Activated CD4-positive, alpha-beta memory T cell treated with anti-CD3 and anti-CD28 coated beads for 36 hours (primary cell): ENCODE results near the gene FRYL. TPM values are rescaled to one million over a fixed set of nuclear protein-coding genes. Genes with fewer than 3 reads are reported as not detected.

Experiments used
- CTCF ChIA-PET: fragments of 350-600 bp; sonication (Branson Sonifier 250); formaldehyde crosslinking; loops from one replicate; lab custom pipeline; 2021; ENCODE audit warnings: antibody characterized with exemption, inconsistent platforms; lab: Charles Lee
- POLR2A ChIA-PET: fragments of 350-600 bp; sonication (Branson Sonifier 250); formaldehyde crosslinking; loops from one replicate; lab custom pipeline; 2021; ENCODE audit warnings: antibody characterized with exemption; lab: Charles Lee
- DNase-seq: peaks from one replicate; pipeline ENCODE4 v3.0.0-alpha.2; 2020
- H3K27ac Mint-ChIP-seq: one replicate; pipeline ENCODE4 v1.8.0; 2021; ENCODE audit warnings: mixed read lengths
- H3K27me3 Mint-ChIP-seq: one replicate; pipeline ENCODE4 v1.8.0; 2021; ENCODE audit warnings: mixed read lengths
- H3K36me3 Mint-ChIP-seq: one replicate; pipeline ENCODE4 v1.8.0; 2021; ENCODE audit warnings: mixed read lengths
- H3K4me1 Mint-ChIP-seq: one replicate; pipeline ENCODE4 v1.8.0; 2021; ENCODE audit warnings: low read depth, mixed read lengths
- H3K4me3 Mint-ChIP-seq: one replicate; pipeline ENCODE4 v1.8.0; 2021; ENCODE audit warnings: mild to moderate bottlenecking, mixed read lengths
- H3K9me3 Mint-ChIP-seq: one replicate; pipeline ENCODE4 v1.8.0; 2021; ENCODE audit warnings: mixed read lengths
- intact Hi-C: fragments of 100-400 bp; cut with micrococcal nuclease; formaldehyde crosslinking; loops from one replicate; pipeline ENCODE4 v1.15.1; 2023
- total RNA-seq, 2 experiments: library from RNA; stranded (reverse); gene quantifications; one replicate each; pipeline ENCODE4 v1.2.3, GENCODE V29; 2021

FRYL gene
- total RNA-seq, 2 experiments from 2014 or later, result 59.1 to 67.3 TPM

- Mint-ChIP-seq H3K36me3 (peaks cover 2% of the 10 kb centered on the region), H3K27ac (no peak overlapping the region), H3K4me1 (peaks cover 11% of the 10 kb centered on the region), H3K4me3 (peak overlapping the region; percentile 24), H3K9me3 (no peaks in the 10 kb centered on the region), H3K27me3 (peaks cover 58% of the 10 kb centered on the region)
- peak; percentile 15 for DNase-seq
- ChIA-PET CTCF (interaction anchor here (1.3 kb wide), 1 partner anchor 37 kb away, joined by 4 read pairs; no protein-coding TSS in a partner anchor), POLR2A (no interaction called here)
- intact Hi-C loops, result loop anchor here (10.0 kb wide), 1 partner anchor 49 kb away; no protein-coding TSS in a partner anchor
Measured at GRCh38 chr4:48483777-48484493, 296.1 kb downstream of the FRYL start.

GRCh38 chr4:48483006-48483776 lies 296.9 kb downstream of the FRYL start, which contains the start of gene SLC10A4:
Gene SLC10A4 (plus strand): TSS chr4:48483343. CDS start chr4:48483562, 219 bp downstream.
- Mint-ChIP-seq H3K4me3 (peak within 1 kb of the TSS; percentile 39), H3K36me3 (peaks cover 2% of the 10 kb centered on the region), H3K27ac (no peak within 1 kb of the TSS), H3K4me1 (peaks cover 11% of the 10 kb centered on the region), H3K9me3 (no peaks in the 10 kb centered on the region), H3K27me3 (peaks cover 54% of the 10 kb centered on the region)
- POLR2A ChIA-PET, result no interaction called here
- CTCF ChIA-PET, result no interaction called here
- peak; percentile 9 for DNase-seq
- intact Hi-C loops, result loop anchor here (10.0 kb wide), 1 partner anchor 48 kb away; no protein-coding TSS in a partner anchor

GRCh38 chr4:48481581-48481980 lies 298.5 kb downstream of the FRYL start:
- H3K27me3 Mint-ChIP-seq, result peaks cover 46% of the 10 kb centered on the region
- POLR2A ChIA-PET, result no interaction called here
- no peak for DNase-seq
- CTCF ChIA-PET, result no interaction called here
- peaks cover 2% of the 10 kb centered on the region for H3K36me3 Mint-ChIP-seq
- H3K9me3 Mint-ChIP-seq, result no peaks in the 10 kb centered on the region
- H3K27ac Mint-ChIP-seq, result no peak overlapping the region
- no peak overlapping the region for H3K4me3 Mint-ChIP-seq
- peaks cover 11% of the 10 kb centered on the region for H3K4me1 Mint-ChIP-seq
- intact Hi-C loops, result loop anchor here (10.0 kb wide), 1 partner anchor 47 kb away; no protein-coding TSS in a partner anchor

GRCh38 chr4:48478273-48478672 lies 301.8 kb downstream of the FRYL start:
- no peak overlapping the region for H3K4me3 Mint-ChIP-seq
- no peak for DNase-seq

GRCh38 chr4:48475770-48476169 lies 304.3 kb downstream of the FRYL start:
- no peak for DNase-seq
- CTCF ChIA-PET, result interaction anchor here (0.8 kb wide), 1 partner anchor 95 kb away, joined by 3 read pairs; no protein-coding TSS in a partner anchor
- peaks cover 4% of the 10 kb centered on the region for H3K27me3 Mint-ChIP-seq
- no peaks in the 10 kb centered on the region for H3K36me3 Mint-ChIP-seq
- no peak overlapping the region for H3K4me3 Mint-ChIP-seq
- POLR2A ChIA-PET, result no interaction called here
- H3K27ac Mint-ChIP-seq, result no peak overlapping the region
- intact Hi-C loops, result no loop called here
- no peaks in the 10 kb centered on the region for H3K9me3 Mint-ChIP-seq
- no peaks in the 10 kb centered on the region for H3K4me1 Mint-ChIP-seq

More at GRCh38 chr4:48478273-48478672, 301.8 kb downstream of the FRYL start:
- no peaks in the 10 kb centered on the region for H3K9me3 Mint-ChIP-seq
- H3K27ac Mint-ChIP-seq, result no peak overlapping the region
- intact Hi-C loops, result no loop called here
- ChIA-PET CTCF (interaction anchor here (0.5 kb wide), 1 partner anchor 1319 kb away, joined by 5 read pairs; no protein-coding TSS in a partner anchor), POLR2A (no interaction called here)
- peaks cover 2% of the 10 kb centered on the region for H3K36me3 Mint-ChIP-seq
- H3K27me3 Mint-ChIP-seq, result peaks cover 26% of the 10 kb centered on the region
- no peaks in the 10 kb centered on the region for H3K4me1 Mint-ChIP-seq

- no peak for DNase-seq
- no peaks in the 10 kb centered on the region for H3K9me3 Mint-ChIP-seq
- H3K27ac Mint-ChIP-seq, result no peak overlapping the region
- H3K36me3 Mint-ChIP-seq, result no peaks in the 10 kb centered on the region
- POLR2A ChIA-PET, result no interaction called here
- H3K27me3 Mint-ChIP-seq, result peaks cover 5% of the 10 kb centered on the region
- H3K4me3 Mint-ChIP-seq, result no peak overlapping the region
- CTCF ChIA-PET, result no interaction called here
- intact Hi-C loops, result no loop called here
- no peaks in the 10 kb centered on the region for H3K4me1 Mint-ChIP-seq
Measured at GRCh38 chr4:48472794-48473193, 307.3 kb downstream of the FRYL start.

GRCh38 chr4:48470570-48470969 lies 309.5 kb downstream of the FRYL start:
- no peaks in the 10 kb centered on the region for H3K36me3 Mint-ChIP-seq
- intact Hi-C loops, result no loop called here
- no peaks in the 10 kb centered on the region for H3K9me3 Mint-ChIP-seq
- H3K4me1 Mint-ChIP-seq, result no peaks in the 10 kb centered on the region
- CTCF ChIA-PET, result no interaction called here
- DNase-seq, result no peak
- peaks cover 4% of the 10 kb centered on the region for H3K27me3 Mint-ChIP-seq
- no peak overlapping the region for H3K27ac Mint-ChIP-seq
- POLR2A ChIA-PET, result no interaction called here
- no peak overlapping the region for H3K4me3 Mint-ChIP-seq

GRCh38 chr4:48470137-48470536 lies 309.9 kb downstream of the FRYL start:
- POLR2A ChIA-PET, result no interaction called here
- Mint-ChIP-seq H3K4me1 (no peaks in the 10 kb centered on the region), H3K27me3 (peaks cover 4% of the 10 kb centered on the region), H3K4me3 (no peak overlapping the region), H3K27ac (no peak overlapping the region), H3K36me3 (no peaks in the 10 kb centered on the region), H3K9me3 (no peaks in the 10 kb centered on the region)
- CTCF ChIA-PET, result no interaction called here
- intact Hi-C loops, result no loop called here
- DNase-seq, result no peak

- Mint-ChIP-seq H3K4me3 (no peak overlapping the region), H3K36me3 (no peaks in the 10 kb centered on the region), H3K4me1 (no peaks in the 10 kb centered on the region), H3K27ac (no peak overlapping the region), H3K27me3 (peaks cover 4% of the 10 kb centered on the region), H3K9me3 (peaks cover 3% of the 10 kb centered on the region)
- CTCF ChIA-PET, result no interaction called here
- POLR2A ChIA-PET, result no interaction called here
- intact Hi-C loops, result no loop called here
- DNase-seq, result no peak
Measured at GRCh38 chr4:48467891-48468290, 312.2 kb downstream of the FRYL start.

- no peak for DNase-seq
- peaks cover 3% of the 10 kb centered on the region for H3K9me3 Mint-ChIP-seq
- no peaks in the 10 kb centered on the region for H3K4me1 Mint-ChIP-seq
- intact Hi-C loops, result no loop called here
- no peak overlapping the region for H3K27ac Mint-ChIP-seq
- no peaks in the 10 kb centered on the region for H3K36me3 Mint-ChIP-seq
- peaks cover 4% of the 10 kb centered on the region for H3K27me3 Mint-ChIP-seq
- H3K4me3 Mint-ChIP-seq, result no peak overlapping the region
- POLR2A ChIA-PET, result no interaction called here
- CTCF ChIA-PET, result interaction anchor here (0.9 kb wide), 1 partner anchor 177 kb away, joined by 3 read pairs; no protein-coding TSS in a partner anchor
Measured at GRCh38 chr4:48467442-48467841, 312.6 kb downstream of the FRYL start.

GRCh38 chr4:48462363-48462762 lies 317.7 kb downstream of the FRYL start:
- Mint-ChIP-seq H3K36me3 (no peaks in the 10 kb centered on the region), H3K27me3 (no peaks in the 10 kb centered on the region), H3K4me3 (no peak overlapping the region), H3K4me1 (no peaks in the 10 kb centered on the region), H3K9me3 (peaks cover 3% of the 10 kb centered on the region), H3K27ac (no peak overlapping the region)
- intact Hi-C loops, result no loop called here
- CTCF ChIA-PET, result interaction anchor here (0.7 kb wide), 1 partner anchor 18 kb away, joined by 3 read pairs; no protein-coding TSS in a partner anchor
- POLR2A ChIA-PET, result no interaction called here
- no peak for DNase-seq

- H3K4me3 Mint-ChIP-seq, result no peak overlapping the region
- POLR2A ChIA-PET, result no interaction called here
Measured at GRCh38 chr4:48461000-48461399, 319.1 kb downstream of the FRYL start.

More at GRCh38 chr4:48461000-48461399, 319.1 kb downstream of the FRYL start:
- Mint-ChIP-seq H3K27me3 (no peaks in the 10 kb centered on the region), H3K9me3 (peaks cover 3% of the 10 kb centered on the region), H3K4me1 (no peaks in the 10 kb centered on the region), H3K36me3 (no peaks in the 10 kb centered on the region), H3K27ac (no peak overlapping the region)
- CTCF ChIA-PET, result no interaction called here
- DNase-seq, result no peak
- intact Hi-C loops, result no loop called here
